Fibroblast of gingiva (primary cell): ENCODE measurements around the gene HARBI1.

Experiments used
- DNase-seq: peaks from one replicate; pipeline ENCODE4 v3.0.0-alpha.2; 2011; ENCODE audit warnings: low read depth

Gene HARBI1, protein sequence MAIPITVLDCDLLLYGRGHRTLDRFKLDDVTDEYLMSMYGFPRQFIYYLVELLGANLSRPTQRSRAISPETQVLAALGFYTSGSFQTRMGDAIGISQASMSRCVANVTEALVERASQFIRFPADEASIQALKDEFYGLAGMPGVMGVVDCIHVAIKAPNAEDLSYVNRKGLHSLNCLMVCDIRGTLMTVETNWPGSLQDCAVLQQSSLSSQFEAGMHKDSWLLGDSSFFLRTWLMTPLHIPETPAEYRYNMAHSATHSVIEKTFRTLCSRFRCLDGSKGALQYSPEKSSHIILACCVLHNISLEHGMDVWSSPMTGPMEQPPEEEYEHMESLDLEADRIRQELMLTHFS

DNA sequence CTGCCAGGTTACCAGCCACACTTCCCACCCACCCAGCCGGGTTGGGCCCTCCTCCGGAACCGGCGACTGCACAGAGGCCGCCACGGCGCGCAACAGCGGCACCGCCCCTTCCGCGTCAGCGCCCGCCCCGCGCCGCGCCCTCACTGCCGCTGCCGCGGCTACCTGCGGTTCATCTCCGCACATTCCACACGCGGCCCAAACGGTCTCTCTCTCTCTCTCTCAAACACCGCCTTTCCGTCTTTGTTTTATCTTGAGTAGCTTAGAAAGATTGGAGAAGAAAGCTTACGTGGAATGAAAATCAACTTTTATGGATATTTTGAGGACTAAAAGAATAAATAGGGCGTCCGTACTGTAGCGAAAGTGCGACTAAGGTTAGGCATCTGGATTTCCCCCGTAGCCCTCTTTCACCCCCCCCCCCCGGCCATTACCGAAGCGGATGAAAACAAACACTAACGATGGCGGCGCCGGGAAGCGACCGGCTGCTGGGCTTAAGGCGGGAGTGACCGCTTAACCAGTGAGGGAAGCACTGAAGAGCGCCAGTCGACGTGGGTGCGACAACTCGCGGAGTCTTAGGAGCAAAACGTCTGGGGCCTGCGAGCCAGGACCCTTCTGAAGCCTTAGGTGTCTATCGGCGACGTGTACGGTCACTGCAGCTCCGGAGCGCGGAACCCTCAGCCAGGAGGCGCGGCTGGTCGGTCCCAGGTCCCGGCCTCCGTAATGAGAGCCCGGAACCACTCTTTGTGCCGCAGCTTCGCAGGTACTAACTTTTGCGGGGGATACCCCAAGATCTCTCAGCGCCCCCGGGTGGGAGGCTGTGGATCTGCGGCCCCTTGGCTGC is at the start of gene HARBI1, which contains the start of gene ATG13:
Gene HARBI1, minus strand, starts transcription at position 94 of the 838 bp plus-strand sequence. CDS start 990 bp downstream, outside the sequence.
Gene ATG13, plus strand, starts transcription at position 420 of the 838 bp plus-strand sequence. CDS start 26,739 bp downstream, outside the sequence.
- peak; percentile 89 for DNase-seq

DNA sequence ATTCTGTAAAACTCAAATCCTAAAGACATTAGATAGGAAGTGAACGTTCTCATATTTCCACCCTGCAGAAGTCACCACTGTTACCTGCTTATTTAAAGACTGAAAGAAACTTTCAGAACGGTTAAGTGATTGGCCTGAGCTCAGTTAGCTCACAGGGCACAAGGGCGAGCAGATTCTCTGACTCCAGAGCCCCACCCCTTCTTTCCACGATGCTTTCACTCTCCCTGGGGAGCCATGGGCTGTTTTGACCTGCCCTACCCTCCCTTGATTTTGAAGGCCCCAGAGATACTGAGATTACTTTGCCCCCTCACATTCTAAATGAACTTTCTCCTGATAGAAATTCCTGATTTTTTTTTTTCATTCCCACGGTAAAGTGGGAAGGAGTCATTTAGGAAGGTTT is 49.5 kb upstream of the HARBI1 start:
- no peak for DNase-seq

DNA sequence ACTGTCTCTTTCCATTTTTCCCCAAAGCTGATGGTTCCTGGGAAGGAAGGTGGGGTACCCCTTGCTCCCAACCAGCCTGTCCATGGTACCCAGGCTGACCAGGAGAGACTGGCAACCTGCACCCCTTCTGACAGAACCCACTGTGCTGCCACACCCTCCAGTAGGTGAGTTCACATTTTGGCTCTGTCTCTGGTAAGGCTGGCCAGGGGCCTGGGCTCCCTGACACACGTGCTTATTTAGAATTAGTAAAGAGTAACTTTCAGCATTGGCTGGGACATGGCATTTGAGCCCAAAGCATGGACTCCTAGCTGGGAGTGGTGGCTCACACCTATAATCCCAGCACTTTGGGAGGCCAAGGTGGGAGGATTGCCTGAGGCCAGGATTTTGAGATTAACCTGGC is 48.3 kb upstream of the HARBI1 start:
- DNase-seq = no peak

DNA sequence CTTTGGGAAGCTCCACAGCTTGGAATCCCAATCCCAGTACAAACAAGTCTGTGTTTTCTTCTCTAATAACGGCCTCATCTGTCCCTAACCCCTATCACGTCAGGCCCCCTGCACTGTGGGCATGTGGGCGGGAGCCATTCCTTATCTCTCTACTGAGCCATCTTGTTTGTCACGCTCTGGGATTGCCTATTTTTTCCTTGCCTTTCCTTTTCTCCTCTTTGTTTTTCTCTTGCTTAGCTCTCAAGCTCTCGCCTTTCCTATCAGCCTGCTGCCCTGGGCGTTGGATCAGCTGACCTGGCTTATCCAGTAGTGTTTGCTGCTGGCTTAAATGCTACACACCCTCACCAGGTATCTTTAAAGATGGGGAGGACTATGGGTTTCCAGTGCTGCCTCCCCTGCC is 47.6 kb upstream of the HARBI1 start:
- no peak for DNase-seq

DNA sequence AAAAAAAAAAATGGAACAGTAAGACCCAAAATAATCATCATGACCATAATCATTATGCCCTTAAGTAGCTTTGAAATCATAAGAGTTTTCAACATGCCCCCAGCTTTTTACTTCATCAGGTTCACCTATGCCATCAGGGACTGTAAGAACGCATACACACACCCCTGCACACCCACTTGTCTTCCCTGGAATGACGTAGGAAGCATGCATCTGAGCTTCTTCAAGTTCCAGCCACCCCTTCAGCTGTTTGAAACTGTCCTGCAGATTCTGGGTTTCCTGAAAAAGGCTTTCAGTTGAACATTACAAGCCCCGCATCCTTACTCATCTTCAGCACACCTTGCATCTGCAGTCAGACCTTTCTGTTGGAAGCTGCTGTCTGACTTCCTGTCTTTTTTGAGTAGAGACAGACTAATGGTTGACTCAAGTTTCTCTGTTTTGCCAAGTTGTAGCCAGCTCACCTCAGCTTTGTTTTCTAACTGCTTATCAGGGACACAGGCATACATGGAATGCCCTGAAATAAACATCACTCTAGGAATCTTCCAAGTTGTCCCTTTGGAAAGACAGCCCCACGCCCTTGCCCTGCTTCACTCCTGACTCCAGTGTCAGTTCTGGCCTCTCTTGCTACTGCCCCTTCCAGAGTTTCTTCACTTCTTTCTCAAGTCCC is 46.4 kb upstream of the HARBI1 start:
- no peak for DNase-seq

DNA sequence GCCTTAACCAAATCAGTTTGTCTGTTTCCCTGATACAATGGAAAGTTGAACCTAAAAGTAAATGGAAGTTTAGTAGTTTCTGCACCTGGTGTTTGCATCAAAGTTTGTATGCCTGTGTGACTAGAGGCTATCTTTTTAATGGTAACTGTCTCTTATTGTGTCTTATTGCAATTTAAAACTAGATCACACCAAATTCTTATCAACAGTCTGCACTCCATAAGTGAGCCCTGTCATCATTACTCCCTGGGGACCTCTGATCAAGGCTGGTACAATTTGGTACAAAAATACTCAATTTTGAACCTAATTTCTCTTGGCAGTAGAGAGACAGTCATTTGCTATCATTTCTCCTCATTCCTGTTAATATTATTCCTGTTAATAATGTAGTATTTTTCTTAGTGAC is 45.3 kb upstream of the HARBI1 start:
- no peak for DNase-seq

DNA sequence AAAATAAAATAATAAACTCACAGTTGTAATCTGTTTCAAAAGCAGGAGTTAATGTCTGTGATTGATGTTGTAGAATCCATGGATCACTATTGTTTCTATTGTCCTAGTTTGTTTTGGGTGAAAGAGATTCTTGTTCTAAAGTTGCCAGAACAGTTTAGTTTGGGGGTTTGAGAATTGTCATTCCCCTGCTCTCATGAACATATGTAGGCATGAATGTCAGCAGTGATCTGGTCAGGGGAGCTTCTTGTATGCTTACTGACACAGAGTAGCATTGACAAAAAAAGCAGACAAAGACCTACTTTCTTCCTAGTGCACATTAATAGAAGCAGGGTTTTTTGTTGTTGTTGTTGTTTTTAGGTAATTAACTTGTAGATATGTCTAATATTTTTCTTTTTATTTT is 44.8 kb upstream of the HARBI1 start:
- no peak for DNase-seq

DNA sequence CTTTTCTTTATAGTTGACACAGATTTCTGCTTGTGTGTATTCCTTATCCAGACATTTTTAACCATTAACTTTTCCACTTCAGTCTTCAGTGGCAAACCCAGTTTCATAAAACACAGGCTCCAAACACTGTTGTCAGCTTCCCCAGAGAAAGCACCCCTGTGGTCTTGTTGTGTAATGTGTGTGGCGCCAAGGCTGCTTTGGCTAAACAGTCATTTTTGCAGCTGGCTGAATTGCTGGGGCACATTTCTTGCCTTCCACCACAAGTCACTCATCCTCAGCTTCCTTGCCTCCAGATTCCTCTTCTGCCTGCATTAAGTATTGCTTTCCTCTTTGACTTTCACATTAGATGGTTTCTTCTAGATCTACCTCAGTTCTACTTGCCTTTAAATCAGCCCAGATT is 42.9 kb upstream of the HARBI1 start:
- peak; percentile 91 for DNase-seq

DNA sequence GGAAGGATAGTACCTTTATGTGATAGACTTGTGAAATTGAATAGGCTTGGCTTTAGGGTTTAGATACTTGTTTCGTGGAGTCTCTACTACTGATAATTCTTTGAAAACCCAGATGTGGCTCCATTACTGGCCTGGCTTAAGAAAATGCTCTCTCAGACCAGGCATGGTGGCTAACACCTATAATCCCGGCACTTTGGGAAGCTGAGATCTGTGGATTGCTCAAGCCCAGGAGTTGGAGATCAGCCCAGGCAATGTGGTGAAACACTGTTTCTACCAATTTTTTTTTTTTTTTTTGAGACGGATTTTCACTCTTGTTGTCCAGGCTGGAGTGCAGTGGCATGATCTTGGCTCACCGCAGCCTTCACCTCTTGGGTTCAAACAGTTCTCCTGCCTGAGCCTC is 41.2 kb upstream of the HARBI1 start:
- DNase-seq = peak; percentile 82

DNA sequence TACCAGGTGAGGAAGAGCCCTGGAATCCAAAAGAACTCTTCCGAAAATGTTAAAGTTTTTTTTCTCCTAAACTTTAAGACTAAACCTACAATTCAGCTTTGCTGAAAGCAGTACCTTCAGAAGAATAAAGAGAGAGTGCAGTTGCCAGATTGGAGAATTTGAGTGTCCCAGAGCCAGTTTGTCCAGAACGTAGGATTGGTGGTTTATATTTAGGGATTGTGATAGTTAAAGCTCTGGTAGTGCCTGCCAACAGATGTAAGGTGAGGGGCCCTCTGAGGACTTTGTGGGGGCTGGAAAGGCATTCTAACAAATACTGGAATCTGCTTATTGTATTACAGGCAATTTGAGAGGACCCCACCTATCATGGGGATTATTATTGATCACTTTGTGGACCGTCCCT is 40.2 kb upstream of the HARBI1 start:
- no peak for DNase-seq

DNA sequence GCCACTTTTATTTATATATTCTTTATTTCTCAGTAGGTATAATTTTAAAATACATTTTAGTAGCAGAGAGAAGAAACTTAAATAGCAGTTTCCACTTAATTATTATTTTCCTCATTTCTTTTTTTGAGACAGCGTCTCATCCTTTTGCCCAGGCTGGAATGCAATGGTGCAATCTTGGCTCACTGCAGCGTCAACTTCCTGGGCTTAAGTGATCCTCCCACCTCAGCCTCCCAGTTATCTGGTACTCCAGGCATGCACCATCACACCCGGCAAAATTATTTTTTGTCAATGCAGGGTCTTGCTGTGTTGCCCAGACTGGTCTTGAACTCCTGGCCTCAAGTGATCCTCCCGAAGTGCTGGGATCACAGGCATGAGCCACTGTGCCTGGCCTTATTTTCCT is 38.6 kb upstream of the HARBI1 start:
- no peak for DNase-seq

DNA sequence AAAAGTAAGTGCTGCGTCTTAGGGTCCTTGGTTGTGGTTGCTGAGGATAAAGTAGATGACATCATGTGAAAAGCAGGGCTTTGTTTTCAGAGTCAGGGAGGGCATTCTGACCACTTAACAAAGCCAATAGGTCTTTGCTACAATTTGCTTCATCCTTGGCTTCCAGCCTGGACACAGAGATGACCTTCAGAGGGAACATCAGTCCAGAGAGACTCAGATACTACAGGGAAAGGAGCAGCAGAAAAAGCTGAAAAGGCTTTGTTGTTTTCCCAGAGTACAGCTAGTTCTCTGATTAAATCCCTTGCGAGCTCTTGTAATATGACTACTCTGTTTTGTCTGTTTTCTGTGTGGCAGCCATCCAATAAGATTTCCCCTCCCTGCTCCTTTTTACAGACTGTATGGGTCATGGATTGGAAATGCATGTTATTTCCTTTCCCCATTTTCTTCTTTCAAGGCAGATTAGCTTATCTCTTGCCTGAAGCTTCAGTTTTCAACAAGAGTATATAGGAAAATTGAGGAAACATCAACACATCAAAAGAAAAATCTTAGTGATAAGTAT is 32.2 kb upstream of the HARBI1 start:
- DNase-seq = peak; percentile 93

DNA sequence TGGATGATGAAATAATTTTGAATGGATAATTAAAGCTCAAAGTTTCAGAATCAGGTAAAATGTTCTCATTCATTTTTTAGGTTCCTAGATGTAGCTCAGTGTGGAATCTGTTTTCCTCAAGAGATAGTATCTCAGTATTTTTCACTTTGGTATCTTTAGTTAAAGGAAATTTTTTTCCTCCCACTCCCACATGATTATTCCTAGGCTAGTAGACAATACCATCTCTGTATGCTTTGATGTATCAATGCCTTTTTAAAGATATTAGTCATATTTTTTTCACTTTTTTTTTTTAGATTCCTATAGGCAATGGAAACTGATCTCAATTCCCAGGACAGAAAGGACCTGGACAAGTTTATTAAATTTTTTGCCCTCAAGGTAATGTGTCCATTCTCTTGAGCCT is 27.0 kb upstream of the HARBI1 start:
- DNase-seq = no peak

DNA sequence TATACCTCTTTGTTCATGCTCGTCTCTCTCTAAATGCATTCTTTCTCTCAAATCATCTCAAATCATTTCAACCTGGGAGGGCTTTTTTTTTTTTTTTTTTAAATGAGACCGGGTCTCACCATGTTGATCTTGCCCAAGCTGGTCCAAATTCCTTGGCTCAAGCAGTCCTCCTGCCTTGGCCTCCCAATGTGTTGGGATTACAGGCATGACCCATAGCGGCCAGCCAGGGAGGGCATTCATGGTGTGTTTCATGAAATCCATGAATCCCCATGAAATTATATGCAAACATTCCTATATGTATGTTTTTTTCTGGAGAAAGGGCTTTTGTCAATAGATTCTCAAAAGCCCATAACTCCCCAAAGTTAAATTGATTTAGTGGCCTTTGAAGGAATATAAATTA is 26.5 kb upstream of the HARBI1 start:
- DNase-seq = no peak

DNA sequence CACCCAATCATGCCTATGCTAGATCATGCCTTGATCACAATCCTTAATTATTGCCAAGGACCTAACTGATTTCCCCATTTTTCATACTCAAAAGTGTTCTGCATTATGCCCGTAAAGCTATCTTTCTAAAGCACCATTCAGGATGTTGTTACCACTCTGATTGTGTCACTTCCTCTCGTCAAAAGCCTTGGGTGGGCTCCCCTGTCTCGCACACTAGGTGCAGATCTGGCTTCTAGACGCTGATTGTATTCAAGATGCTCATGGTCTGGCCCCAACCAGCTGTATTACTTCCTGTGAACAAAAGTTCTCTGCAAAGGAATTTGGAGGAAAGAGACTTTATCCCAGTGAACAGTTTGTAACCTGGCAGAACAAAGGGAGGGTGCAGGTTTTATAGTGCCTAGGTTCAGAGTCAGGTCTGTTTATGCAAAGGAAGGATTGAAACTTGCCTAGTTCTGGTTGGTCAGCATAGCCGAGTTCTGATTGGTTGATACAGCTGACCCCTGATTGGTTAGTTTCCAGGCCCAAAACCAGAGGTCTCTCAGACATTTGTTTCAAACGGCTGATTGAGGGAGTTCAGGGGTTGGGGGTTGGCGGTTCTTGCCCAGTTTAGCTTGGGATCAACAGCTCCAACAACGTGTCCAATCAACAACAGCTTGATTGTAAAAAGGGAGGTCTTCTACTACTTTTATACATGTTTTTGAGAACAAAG is 25.8 kb upstream of the HARBI1 start:
- DNase-seq = no peak

DNA sequence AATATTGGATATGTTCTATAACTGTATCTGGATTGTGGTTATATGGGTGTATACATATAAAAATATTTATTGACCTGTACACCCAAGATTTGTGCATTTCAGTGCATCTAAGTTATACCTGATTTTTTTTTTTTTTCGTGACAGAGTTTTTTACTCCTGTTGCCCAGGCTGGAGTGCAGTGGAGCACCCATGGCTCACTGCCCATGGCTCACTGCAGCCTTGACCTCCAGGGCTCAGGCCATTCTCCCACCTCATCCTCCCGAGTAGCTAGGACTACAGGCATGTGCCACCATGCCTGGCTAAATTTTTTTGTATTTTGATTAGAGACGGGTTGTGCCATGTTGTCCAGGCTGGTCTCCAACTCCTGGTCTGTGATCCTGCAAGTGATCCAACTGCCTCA is 24.6 kb upstream of the HARBI1 start:
- no peak for DNase-seq

DNA sequence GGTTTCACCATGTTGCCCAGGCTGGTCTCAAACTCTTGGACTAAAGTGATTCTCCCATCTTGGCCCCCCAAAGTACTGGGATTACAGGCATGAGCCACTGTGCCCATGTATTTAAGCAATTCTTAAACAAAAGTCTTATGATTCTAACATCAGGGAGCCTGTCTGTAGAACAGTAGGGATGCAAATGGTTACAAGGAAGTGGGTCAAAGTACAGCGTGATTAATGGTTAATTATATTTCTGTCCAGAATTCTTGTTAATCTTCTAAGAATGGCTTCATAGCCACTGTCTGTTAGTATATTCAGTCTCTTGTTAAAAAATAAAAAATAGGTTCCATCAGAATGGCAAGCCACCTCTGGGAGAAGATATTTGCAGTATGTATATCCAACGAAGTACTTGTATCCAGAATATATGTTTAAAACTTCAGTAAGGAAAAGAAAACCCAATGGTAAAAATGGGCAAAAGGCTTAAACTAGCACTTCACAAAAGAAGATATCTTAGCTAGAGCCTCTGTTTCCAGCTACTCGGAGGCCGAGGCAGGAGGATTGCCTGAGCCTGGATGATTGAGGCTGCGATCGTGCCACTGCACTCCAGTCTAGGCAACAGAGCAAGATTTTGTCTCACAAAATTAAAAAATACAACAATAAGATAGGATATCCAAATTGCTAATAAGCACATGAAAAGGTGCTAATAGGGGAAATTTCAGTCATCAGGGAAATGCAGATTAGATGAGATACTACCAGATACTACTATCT is 23.2 kb upstream of the HARBI1 start:
- DNase-seq = no peak

DNA sequence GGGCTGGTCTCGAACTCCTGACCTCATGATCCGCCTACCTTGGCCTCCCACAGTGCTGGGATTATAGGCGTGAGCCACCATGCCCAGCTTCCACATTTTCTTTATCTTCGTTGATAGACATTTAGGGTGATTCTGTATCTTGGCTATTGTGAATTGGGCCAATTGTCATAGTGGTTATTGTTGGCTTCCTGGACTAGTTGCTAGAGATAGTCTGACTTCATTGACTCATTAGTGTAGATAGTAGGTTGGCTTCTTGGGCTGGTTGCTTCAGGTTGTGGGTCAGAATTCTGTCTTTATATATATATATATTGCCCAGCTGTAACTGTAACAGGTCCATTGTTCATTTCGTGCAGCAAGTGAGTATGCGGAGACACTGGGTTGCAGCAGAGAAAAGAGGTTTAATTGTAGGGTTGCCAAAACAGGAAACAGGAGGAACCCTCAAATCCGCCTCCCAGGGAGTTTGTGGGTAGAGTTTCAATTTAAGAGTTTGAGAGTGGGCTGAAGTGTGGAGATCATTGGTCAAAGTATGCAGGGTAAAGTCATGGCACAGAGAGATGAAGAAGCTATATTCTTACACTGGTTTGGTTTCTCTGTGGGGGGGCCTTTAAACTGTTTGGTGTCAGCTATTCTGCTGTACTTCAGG is 22.3 kb upstream of the HARBI1 start:
- DNase-seq = no peak

DNA sequence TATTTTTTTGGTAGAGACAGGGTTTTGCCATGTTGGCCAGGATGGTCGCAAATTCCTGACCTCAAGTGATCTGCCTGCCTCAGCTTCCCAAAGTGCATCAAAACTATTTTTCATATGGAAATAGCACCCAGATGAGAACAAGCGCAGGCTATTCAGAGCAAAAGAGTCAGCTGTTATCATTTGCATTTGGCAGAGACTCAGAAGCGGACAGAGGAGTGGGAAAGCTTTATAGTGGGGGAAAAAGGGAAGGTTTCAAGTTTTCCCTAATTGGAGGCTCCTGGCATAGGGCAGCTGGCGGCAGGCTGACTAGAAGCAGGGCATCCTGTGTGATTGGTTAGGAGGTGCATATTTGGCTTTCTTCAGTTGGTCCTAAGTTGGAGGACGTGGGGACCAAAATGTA is 20.5 kb upstream of the HARBI1 start:
- DNase-seq = no peak

DNA sequence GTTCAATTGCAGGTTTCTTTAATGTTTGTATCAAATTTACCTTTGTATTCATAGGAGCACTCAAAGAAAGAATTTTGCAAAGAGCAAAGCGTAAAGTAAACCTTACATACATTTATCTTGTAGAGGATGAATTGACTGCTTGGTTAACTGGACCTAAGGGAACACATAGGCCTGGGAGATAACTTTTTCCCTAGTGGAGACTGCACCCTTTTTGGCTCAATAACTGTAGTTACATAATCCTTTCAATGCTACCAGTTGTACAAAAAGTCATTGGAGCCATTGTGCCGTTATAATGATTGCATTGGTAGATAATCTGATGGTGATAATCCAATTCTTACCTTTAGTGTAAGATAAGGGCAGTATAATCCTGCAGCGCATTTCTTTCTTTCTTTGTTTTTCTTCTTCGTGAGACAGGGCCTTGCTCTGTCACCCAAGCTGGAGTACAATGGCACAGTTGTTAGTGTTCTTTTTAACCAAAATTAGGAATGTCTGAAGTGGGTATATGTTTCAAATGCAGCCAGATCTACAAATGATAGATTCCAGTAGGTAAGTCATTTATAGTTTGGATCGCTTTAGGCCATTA is 18.6 kb upstream of the HARBI1 start:
- no peak for DNase-seq
